GM19193 (cell line): ENCODE results near the gene HGD.

Source experiments
- POLR2A ChIP-seq: IDR thresholded peaks from 4 replicates; pipeline ENCODE4 v1.6.1; 2011; ENCODE audit not compliant: insufficient read depth, insufficient read length; ENCODE audit errors: extremely low read depth

Gene HGD

GRCh38 chr3:120622870-120623726, 58.9 kb downstream of the HGD start:
- no peak for TF ChIP-seq POLR2A

DNA sequence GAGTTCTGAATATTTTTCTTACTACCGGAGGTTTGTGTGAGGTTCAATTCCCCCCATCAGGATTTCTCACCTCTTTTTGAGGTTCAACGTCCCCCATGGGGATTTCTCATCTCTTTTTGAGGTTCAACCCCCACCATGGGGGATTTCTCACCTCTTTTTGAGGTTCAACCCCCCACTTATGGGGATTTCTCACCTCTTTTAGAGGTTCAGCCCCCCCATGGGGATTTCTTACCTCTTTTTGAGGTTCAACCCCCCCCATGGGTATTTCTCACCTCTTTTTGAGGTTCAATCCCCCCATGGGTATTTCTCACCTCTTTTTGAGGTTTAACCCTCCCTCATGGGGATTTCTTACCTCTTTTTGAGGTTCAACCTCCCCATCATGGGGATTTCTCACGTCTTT, 59.6 kb downstream of the HGD start:
- no peak for TF ChIP-seq POLR2A

- no peak for TF ChIP-seq POLR2A
Measured at GRCh38 chr3:120615847-120616609, 66.0 kb downstream of the HGD start.

GRCh38 chr3:120614765-120615164, 67.3 kb downstream of the HGD start:
- TF ChIP-seq POLR2A: no peak

DNA sequence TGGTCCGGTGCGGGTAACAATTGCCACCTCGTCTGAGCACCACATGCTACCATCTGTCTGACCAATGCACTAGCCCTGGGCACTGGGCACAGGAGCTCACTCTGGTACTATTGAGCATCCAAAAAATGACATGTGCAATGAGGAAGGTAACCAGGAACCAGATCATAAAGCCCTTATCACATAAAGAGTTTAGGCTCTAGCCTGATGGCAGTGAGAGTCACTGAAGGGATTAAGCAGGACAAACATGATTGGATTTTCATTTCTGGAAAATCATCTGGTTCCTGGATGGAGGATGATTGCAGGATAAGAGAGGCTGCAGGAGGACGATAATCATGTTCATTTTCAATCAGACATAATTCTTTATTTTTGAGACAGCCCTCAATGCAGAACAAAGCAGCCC, 73.5 kb downstream of the HGD start:
- no peak for TF ChIP-seq POLR2A

- TF ChIP-seq POLR2A: no peak
Measured at GRCh38 chr3:120604784-120605183, 77.3 kb downstream of the HGD start.

- no peak for TF ChIP-seq POLR2A
Measured at GRCh38 chr3:120604382-120604781, 77.7 kb downstream of the HGD start.

GRCh38 chr3:120602682-120603081, 79.4 kb downstream of the HGD start:
- no peak for TF ChIP-seq POLR2A

GRCh38 chr3:120601554-120601953, 80.5 kb downstream of the HGD start:
- TF ChIP-seq POLR2A: no peak

GRCh38 chr3:120599211-120599610, 82.8 kb downstream of the HGD start:
- TF ChIP-seq POLR2A: no peak

- TF ChIP-seq POLR2A: no peak
Measured at GRCh38 chr3:120597445-120598049, 84.5 kb downstream of the HGD start.

- TF ChIP-seq POLR2A: no peak
Measured at GRCh38 chr3:120596853-120597223, 85.2 kb downstream of the HGD start.

DNA sequence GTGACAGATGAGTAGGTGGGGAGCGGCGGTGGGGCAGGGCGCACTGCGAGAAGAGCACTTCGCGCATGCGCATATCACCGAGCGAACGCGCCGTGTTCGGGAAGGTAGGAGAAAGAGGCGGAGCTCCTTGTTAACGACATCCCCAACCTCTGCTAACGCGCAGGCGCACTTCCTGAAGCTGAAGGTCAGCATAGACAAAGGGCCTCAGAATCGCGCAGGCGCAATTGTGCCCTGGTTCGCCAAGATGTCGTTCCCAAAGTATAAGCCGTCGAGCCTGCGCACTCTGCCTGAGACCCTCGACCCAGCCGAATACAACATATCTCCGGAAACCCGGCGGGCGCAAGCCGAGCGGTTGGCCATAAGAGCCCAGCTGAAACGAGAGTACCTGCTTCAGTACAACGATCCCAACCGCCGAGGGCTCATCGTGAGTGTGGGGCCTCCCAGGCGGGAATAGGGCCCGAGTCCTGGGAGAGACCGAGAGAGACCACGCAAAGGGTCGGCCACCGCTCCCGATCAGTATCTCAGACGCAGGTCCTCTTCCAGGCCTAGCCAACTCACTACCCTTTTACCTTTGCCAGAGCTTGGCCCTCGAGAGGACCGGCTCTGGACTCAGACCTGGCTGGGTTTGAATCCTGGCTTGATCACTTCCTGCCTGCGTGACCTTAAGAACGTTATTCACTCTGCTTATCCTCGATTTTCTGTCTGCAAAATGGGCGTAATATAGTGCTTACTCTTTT, 85.8 kb downstream of the HGD start, which contains the start of gene NDUFB4:
NDUFB4 (plus strand) TSS at position 221 of the 737 bp plus-strand sequence; CDS start at position 245, 24 bp downstream.
- peak; percentile 85 for TF ChIP-seq POLR2A

- TF ChIP-seq POLR2A: no peak
Measured at GRCh38 chr3:120595788-120596115, 86.3 kb downstream of the HGD start.
